Activated CD4-positive, alpha-beta T cell treated with anti-CD3 and anti-CD28 coated beads, Interleukin-10, Interleukin-2, amounts not matched to agents 100 ng/mL and 50 ng/mL, durations not matched to agents 16 hours and 8 hours (primary cell): ENCODE measurements around the gene ACO2.
"Not testable (repeated sequence)": the region's sequence is repeated elsewhere in the genome, so short reads cannot be mapped to it uniquely, and the experiment has no call there.

Experiments
- DNase-seq: peaks from one replicate; pipeline ENCODE4 v3.0.0-alpha.2; 2020

ACO2 gene

GRCh38 chr22:41448189-41448808 lies 20.6 kb upstream of the ACO2 start:
- peak; percentile 98 for DNase-seq

- no peak for DNase-seq
Observed at GRCh38 chr22:41458161-41458728, 10.7 kb upstream of the ACO2 start.

GRCh38 chr22:41459431-41459830 lies 9.5 kb upstream of the ACO2 start:
- no peak for DNase-seq

- DNase-seq: not testable (repeated sequence)
Observed at GRCh38 chr22:41460071-41460470, 8.8 kb upstream of the ACO2 start.

GRCh38 chr22:41461901-41462300 lies 7.0 kb upstream of the ACO2 start:
- DNase-seq: no peak

- DNase-seq: peak; percentile 52
Observed at GRCh38 chr22:41469218-41469851, 418 bp downstream of the ACO2 start.

- DNase-seq: no peak
Observed at GRCh38 chr22:41470886-41471285, 2.0 kb downstream of the ACO2 start.

- no peak for DNase-seq
Observed at GRCh38 chr22:41471568-41471967, 2.7 kb downstream of the ACO2 start.

- no peak for DNase-seq
Observed at GRCh38 chr22:41474872-41475451, 6.0 kb downstream of the ACO2 start.

- DNase-seq: no peak
Observed at GRCh38 chr22:41478473-41478872, 9.6 kb downstream of the ACO2 start.

GRCh38 chr22:41478891-41479521 lies 10.1 kb downstream of the ACO2 start:
- no peak for DNase-seq

- DNase-seq: no peak
Observed at GRCh38 chr22:41479671-41480396, 10.9 kb downstream of the ACO2 start.

GRCh38 chr22:41480397-41480735 lies 11.4 kb downstream of the ACO2 start:
- DNase-seq: no peak

- DNase-seq: no peak
Observed at GRCh38 chr22:41481131-41481830, 12.4 kb downstream of the ACO2 start.

GRCh38 chr22:41481925-41482318 lies 13.0 kb downstream of the ACO2 start:
- no peak for DNase-seq

GRCh38 chr22:41482319-41482935 lies 13.5 kb downstream of the ACO2 start:
- DNase-seq: no peak

GRCh38 chr22:41485033-41485432 lies 16.1 kb downstream of the ACO2 start:
- DNase-seq: no peak

- no peak for DNase-seq
Observed at GRCh38 chr22:41487037-41487935, 18.4 kb downstream of the ACO2 start.

GRCh38 chr22:41488076-41488475 lies 19.2 kb downstream of the ACO2 start:
- DNase-seq: no peak

GRCh38 chr22:41488596-41489385 lies 19.9 kb downstream of the ACO2 start:
- DNase-seq: no peak
